Right lobe of liver (tissue), 4 donors: ENCODE data around the gene BIK.

Experiments used
- POLR2A ChIP-seq: fragments of 450-650 bp; IDR thresholded peaks from one replicate; pipeline ENCODE4 v1.6.1; 2017; ENCODE audit warnings: antibody characterized with exemption, mild to moderate bottlenecking
- TF ChIP-seq, protein P1 (sequence below), 4 donors: fragments of 200-600 bp in 3 of 4; fragments of 450-650 bp in 1 of 4; IDR thresholded peaks; one replicate each; pipeline versions ENCODE4 v1.5.1 to v1.8.0; 2016 to 2022; ENCODE audit warnings: antibody characterized with exemption in 4 of 4, mild to moderate bottlenecking in 2 of 4
- donor health status: DM: no; HTN: no; CAD: no.
- donor health status: DM: no; HTN: no; CAD: no.
- donor health status: DM: no; HTN: yes; CAD: no.

DNA sequence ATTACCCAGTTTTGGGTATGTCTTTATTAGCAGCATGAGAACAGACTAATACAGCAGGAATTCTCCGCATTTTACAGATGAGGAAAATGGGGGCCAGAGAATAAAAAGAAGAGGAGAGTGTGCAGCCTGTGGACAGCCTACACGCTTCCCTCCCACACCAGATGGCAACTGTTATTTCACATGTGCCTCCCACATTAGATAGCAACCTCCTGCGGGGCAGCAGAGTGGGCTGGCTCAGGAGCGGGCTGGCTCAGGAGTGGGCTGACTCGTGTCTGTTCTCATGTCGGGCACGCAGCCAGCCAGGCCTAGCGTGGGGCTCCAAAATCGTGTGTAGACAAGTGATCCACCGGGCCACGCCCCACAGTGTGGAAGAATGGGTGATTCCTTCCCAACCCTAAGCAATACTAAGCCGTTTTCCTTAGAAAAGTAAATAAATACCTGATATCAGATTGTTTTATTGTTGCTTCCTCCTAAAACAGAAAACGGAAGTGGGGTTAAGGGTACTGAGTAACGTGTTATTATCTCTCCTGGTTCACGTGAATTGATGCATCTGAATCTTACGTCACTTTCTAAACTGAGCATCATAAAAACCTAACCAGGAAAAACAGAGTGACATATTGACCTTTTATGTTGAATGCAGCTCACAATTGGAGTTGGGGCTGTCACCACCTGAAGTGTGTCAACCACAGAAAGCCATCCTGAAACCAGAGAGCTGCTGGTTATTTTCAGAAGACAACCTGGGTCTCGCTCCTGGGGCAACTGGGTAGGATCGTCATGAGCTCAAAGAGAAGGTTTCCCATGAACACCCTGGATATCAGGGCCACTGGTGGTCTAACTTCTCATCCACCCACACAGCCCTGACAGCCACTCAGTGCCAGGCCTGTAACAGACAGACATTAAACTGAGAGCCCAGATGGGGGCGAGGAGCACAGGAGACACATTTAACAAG is 24.6 kb upstream of the BIK start:
- TF ChIP-seq, protein P1, sequence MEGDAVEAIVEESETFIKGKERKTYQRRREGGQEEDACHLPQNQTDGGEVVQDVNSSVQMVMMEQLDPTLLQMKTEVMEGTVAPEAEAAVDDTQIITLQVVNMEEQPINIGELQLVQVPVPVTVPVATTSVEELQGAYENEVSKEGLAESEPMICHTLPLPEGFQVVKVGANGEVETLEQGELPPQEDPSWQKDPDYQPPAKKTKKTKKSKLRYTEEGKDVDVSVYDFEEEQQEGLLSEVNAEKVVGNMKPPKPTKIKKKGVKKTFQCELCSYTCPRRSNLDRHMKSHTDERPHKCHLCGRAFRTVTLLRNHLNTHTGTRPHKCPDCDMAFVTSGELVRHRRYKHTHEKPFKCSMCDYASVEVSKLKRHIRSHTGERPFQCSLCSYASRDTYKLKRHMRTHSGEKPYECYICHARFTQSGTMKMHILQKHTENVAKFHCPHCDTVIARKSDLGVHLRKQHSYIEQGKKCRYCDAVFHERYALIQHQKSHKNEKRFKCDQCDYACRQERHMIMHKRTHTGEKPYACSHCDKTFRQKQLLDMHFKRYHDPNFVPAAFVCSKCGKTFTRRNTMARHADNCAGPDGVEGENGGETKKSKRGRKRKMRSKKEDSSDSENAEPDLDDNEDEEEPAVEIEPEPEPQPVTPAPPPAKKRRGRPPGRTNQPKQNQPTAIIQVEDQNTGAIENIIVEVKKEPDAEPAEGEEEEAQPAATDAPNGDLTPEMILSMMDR (IDR thresholded peaks at IDR 0.05), result no peak
- no peak for TF ChIP-seq POLR2A
